GM12891 (cell line): ENCODE results near the gene FLYWCH2.
"Not testable (repeated sequence)": the region's sequence is repeated elsewhere in the genome, so short reads cannot be mapped to it uniquely, and the experiment has no call there.

Experiments used
- DNase-seq: peaks from one replicate; pipeline ENCODE4 v3.0.0; 2011; ENCODE audit warnings: low spot score; ENCODE audit not compliant: insufficient read length
- FAIRE-seq: peaks from 2 replicates; lab custom pipeline; 2011; peaks lifted over from hg19 to GRCh38; lab: Jason Lieb, UNC
- PAX5 ChIP-seq: IDR thresholded peaks from 2 replicates; pipeline ENCODE4 v1.6.1; 2011; ENCODE audit warnings: low read length, moderate library complexity, mild to moderate bottlenecking; ENCODE audit not compliant: insufficient read depth, severe bottlenecking
- POLR2A ChIP-seq: IDR thresholded peaks from 2 replicates; pipeline ENCODE4 v1.6.1; 2011; ENCODE audit warnings: low read depth, low read length, control low read depth
- POLR2AphosphoS5 ChIP-seq: IDR thresholded peaks from 2 replicates; pipeline ENCODE4 v1.6.1; 2011; ENCODE audit warnings: low read depth, low read length, control low read depth
- POU2F2 ChIP-seq: IDR thresholded peaks from 2 replicates; pipeline ENCODE4 v1.6.1; 2011; ENCODE audit warnings: low read depth, mild to moderate bottlenecking, control low read depth, low read length, moderate library complexity
- SPI1 ChIP-seq: IDR thresholded peaks from 2 replicates; pipeline ENCODE4 v1.6.1; 2011; ENCODE audit warnings: low read depth, low read length, control low read depth
- TAF1 ChIP-seq: IDR thresholded peaks from 2 replicates; pipeline ENCODE4 v1.6.1; 2011; ENCODE audit warnings: low read depth, low read length, control low read depth

The FLYWCH2 gene

GRCh38 chr16:2933701-2934100 lies 50.7 kb downstream of the FLYWCH2 start:
- DNase-seq (no peak), FAIRE-seq (no peak)
- TF ChIP-seq POLR2A (no peak), TAF1 (no peak), SPI1 (no peak), PAX5 (no peak), POLR2AphosphoS5 (no peak), POU2F2 (no peak)

DNA sequence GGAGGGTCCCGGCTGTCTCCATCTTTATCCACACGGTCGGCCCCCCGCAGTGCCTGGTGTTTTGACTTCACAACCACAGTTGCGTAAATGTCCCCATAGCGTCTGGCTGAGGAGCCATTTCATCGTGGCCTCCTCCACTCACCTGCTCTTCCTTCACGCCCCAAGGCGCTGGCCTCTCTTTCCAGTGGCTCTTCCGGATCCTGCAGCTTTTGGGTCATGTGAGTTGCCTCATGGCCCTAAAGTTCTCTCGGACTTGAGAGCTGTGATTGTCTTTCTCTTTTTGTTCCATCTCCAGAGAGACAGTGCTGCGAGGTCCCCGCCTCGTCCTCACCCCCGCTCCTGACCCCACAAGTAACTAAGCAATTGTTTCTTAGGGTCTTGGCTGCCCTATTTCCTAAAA lies 51.4 kb downstream of the FLYWCH2 start:
- TF ChIP-seq POLR2AphosphoS5 (no peak), SPI1 (no peak)
- no peak for FAIRE-seq
- DNase-seq: no peak

GRCh38 chr16:2936436-2937011 lies 53.5 kb downstream of the FLYWCH2 start:
- DNase-seq: no peak
- FAIRE-seq: no peak
- TF ChIP-seq POLR2A (no peak), TAF1 (no peak), SPI1 (no peak), POLR2AphosphoS5 (no peak)

DNA sequence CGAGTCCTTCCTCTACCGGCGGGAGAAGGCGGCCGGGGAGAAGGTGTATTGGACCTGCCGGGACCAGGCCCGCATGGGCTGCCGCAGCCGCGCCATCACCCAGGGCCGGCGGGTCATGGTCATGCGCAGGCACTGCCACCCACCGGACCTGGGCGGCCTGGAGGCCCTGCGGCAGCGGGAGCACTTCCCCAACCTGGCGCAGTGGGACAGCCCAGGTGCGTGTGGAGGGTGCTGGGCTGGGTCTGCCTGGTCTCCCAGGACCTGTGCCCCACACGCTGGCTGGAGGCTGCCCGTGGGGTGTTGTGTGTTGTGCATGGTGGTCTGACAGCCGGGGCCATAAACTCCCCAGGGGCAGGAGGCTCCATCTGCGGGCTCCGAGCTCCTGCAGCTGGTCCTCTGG lies 54.2 kb downstream of the FLYWCH2 start:
- FAIRE-seq: no peak
- TF ChIP-seq POLR2A: no peak
- TF ChIP-seq PAX5: no peak
- TF ChIP-seq TAF1: no peak
- no peak for TF ChIP-seq POU2F2
- no peak for TF ChIP-seq SPI1
- TF ChIP-seq POLR2AphosphoS5: no peak
- no peak for DNase-seq

GRCh38 chr16:2938206-2938605 lies 55.2 kb downstream of the FLYWCH2 start:
- no peak for TF ChIP-seq POLR2A
- no peak for TF ChIP-seq POLR2AphosphoS5
- TF ChIP-seq SPI1: no peak
- TF ChIP-seq PAX5: no peak
- no peak for TF ChIP-seq POU2F2
- no peak for TF ChIP-seq TAF1
- FAIRE-seq: no peak
- no peak for DNase-seq

DNA sequence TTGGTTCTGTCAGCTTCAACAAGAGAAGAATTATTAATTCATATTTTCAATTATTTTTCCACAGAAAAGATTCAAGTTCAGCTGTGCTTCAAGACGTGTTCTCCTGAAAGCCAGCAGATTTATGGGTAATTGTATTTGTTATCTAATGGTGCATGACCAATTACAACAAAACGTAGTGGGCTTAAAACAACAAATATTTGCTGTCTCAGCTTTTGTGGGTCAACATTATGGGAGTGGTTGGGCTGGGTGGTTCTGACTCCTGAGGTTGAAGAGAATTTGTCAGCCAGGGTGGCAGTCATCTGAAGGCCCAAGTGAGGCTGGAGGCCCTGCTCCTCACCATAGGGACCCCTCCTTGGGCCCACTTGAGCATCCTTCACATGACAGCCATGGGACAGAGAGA lies 57.0 kb downstream of the FLYWCH2 start:
- no peak for TF ChIP-seq POU2F2
- TF ChIP-seq SPI1: no peak
- TF ChIP-seq TAF1: no peak
- no peak for TF ChIP-seq POLR2AphosphoS5
- TF ChIP-seq PAX5: no peak
- TF ChIP-seq POLR2A: no peak
- no peak for DNase-seq
- FAIRE-seq: no peak

DNA sequence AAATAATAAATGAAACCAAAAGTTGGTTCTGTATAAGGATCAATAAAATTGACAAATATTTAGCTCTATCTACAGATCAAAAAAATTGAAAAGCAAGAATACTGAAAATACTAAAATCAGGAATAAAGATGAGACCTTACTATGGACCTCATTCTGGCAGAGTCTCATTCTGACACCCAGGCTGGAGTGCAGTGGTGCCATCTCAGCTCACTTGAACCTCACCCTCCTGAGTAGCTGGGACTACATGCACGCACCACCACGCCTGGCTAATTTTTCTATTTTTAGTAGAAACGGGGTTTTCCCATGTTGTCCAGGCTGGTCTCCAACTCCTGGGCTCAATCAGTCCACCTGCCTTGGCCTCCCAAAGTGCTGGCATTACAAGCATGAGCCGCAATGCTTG lies 59.0 kb downstream of the FLYWCH2 start:
- DNase-seq (no peak), FAIRE-seq (no peak)

GRCh38 chr16:2943716-2944115 lies 60.7 kb downstream of the FLYWCH2 start:
- not testable (repeated sequence) for FAIRE-seq, DNase-seq

More for the DNA sequence above, 59.0 kb downstream of the FLYWCH2 start:
- TF ChIP-seq TAF1 (no peak), POLR2A (no peak), POLR2AphosphoS5 (no peak), PAX5 (no peak), POU2F2 (no peak), SPI1 (no peak)

DNA sequence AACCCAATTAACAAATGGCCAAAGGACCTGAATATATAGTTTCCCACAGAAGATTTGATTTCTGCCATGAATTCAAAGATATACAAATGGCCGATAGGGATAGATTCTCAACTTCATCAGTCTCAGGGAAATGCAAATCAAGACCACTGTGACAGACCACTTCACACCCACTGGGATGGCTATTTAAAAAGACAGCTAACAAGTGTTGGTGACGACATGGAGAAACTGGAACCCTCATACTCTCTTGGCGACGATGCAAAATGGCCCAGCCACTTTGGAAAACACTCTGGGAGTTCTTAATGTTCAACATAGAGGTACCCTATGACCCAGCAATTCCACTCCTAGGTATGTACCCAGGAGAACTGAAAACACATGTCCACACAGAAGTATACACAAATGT lies 63.6 kb downstream of the FLYWCH2 start:
- TF ChIP-seq PAX5 (no peak), SPI1 (no peak), POLR2AphosphoS5 (no peak)
- DNase-seq: no peak
- FAIRE-seq: no peak
